HL-60/S4 (cell line): ENCODE results near the gene CCDC184.

ENCODE experiments used
- in situ Hi-C: fragments of 300-500 bp; cut with MboI; formaldehyde crosslinking; loops from 2 replicates; pipeline ENCODE4 v1.14.3; 2022; ENCODE audit warnings: low sequenced_read_pairs

CCDC184 gene

GRCh38 chr12:48177982-48178381 is 5.5 kb upstream of the CCDC184 start:
- in situ Hi-C loops, result no loop called here

- in situ Hi-C loops, result no loop called here
Observed at GRCh38 chr12:48179466-48179865, 4.0 kb upstream of the CCDC184 start.

- in situ Hi-C loops, result no loop called here
Observed at GRCh38 chr12:48180424-48180823, 3.0 kb upstream of the CCDC184 start.

DNA sequence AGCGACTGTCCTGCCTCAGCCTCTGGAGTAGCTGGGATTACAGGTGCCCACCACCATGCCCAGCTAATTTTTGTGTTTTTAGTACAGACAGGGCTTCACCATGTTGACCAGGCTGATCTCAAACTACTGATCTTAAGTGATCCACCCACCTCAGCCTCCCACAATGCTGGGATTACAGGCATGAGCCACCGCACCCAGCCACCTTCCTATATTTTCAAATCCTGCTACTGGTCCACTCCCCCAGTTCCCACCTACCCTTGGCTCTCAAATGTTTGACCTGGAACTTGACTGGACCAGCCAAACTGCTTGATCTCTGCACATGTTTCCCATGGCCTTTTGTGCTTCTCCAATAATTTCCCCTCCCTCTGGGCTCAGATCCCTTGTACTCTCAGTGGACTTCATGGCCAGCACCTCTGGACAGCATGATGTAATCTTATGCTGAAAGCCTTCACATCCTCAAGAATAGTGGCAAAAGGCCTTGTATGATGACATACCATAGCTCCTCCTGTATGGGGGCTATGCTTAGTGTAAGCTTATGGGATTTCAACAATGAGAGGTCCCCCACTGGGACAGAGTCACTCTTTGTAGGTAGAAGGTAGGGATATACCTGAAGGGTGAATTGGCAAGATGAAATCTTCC is 2.5 kb upstream of the CCDC184 start:
- in situ Hi-C loops, result no loop called here

DNA sequence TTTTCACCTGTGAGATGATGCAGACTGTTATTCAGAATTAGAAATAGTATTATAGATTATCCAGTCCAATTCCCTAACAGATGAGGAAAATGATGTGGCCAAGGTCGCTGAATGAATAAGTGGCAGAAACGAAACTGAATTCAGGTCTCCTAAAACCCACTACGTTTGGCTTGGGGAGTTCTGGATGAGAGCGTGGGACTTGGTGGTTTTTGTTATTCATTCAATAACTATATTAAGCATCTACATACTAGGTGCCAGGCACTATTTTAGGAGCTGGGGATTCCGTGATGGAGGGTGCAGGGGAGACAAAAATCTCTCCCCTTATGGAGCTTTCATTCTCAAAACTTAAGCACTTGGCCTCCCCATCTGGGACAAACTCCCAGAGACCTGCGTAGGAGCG is 813 bp upstream of the CCDC184 start:
- in situ Hi-C loops, result no loop called here

DNA sequence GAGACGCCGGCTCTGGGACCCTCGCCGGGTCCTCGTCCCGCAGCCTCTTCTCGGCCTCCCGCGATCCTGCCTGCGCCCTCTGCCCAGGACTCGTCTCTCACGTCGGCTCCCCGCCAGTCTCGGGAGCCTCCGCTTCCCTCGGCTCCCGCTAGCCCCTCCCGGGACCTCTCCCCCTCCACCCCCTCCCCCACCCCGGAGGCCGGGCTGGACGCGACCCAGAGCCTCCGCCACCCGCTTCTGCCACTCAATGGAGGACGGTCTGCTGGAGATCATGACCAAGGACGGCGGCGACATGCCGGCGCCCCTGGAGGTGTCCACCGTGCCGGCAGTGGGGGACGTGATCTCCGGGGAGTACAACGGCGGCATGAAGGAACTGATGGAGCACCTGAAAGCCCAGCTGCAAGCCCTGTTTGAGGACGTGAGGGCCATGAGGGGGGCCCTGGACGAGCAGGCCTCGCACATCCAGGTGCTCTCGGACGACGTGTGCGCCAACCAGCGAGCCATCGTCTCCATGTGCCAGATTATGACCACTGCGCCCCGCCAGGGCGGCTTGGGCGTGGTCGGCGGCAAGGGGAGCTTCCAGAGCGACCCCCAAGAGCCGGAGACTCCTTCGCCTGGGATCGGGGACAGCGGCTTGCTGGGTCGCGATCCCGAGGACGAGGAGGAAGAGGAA is 568 bp downstream of the CCDC184 start:
- in situ Hi-C loops, result no loop called here

GRCh38 chr12:48184549-48184922 is 1.1 kb downstream of the CCDC184 start:
- in situ Hi-C loops, result no loop called here

DNA sequence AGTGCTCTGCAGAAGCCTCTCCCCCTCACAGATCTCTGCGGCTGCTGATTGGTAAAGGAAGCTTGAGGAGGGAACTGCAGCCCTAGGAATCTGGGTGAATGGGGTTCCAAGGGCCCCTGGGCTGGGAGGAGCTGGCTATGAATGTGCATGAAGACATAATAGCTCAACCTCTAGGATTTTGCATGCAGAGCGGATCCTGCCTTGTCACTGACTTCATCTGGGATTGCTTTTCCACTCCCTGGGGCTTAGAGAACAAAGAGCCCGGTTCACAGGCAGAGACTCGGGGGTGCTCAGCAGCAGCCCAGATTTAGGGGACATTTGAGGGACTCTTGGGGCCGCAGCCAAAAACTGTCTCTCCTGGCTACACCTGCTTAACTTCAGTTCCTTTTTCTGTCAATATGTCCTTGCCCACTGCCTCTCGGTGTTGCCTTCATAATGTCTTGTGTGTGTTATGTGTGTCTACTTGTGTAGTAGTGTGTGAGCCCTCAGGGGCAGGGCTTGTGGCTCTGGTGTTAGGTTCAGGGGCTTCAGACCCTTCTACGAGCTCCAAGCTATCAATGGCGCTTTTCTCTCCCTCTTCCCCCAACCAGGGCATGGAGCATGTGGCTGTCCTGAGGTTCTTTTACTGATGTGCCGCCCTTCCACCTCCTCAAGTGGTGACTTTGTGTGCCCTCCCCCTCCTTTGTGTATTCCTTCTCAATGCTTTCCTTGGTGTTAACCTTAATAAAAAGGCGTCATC is 1.9 kb downstream of the CCDC184 start:
- in situ Hi-C loops, result no loop called here

GRCh38 chr12:48187916-48188695 is 4.7 kb downstream of the CCDC184 start:
- in situ Hi-C loops, result no loop called here

GRCh38 chr12:48189331-48190125 is 6.1 kb downstream of the CCDC184 start:
- in situ Hi-C loops, result no loop called here

GRCh38 chr12:48191096-48191495 is 7.7 kb downstream of the CCDC184 start:
- in situ Hi-C loops, result no loop called here

DNA sequence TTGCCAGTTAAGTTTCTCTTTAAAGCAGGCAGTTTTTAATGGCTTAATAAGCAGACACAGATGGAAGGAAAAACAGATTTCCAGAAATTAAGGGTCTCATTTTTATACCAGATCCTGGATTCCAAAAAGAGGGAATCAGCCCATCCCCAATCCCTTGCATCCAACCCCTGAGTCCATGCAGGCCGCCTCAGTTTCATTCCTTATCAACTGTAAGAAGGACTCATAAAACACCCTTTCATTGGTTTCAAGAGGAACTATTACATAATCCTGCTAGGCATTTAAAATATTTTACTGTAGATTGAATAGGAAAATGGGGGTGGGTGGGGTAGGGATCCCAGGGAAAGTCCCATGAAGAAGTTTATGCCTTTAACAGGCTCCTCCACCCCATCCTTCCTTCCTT is 9.4 kb downstream of the CCDC184 start:
- in situ Hi-C loops, result no loop called here

GRCh38 chr12:48193623-48194022 is 10.2 kb downstream of the CCDC184 start:
- in situ Hi-C loops, result no loop called here

DNA sequence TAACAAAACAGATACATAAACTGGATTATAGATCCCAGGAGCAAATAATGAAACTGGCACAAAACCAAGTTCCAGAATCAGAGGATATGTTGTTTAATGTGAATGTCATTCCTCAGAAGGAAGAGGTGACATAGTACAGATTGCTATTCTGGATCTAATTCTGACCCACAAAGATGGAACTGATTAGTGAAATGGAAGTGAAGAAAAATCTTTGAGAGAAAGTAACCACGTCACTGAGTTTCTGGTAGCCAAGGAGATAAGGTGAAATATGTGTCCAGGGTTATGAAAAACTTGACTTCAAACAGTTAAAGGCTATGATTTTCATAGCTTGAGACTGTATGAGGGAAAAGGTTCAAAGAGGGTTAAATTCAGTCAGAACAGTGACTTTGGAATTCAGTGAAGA is 11.4 kb downstream of the CCDC184 start:
- in situ Hi-C loops, result no loop called here

GRCh38 chr12:48197549-48197970 is 14.1 kb downstream of the CCDC184 start:
- in situ Hi-C loops, result no loop called here

DNA sequence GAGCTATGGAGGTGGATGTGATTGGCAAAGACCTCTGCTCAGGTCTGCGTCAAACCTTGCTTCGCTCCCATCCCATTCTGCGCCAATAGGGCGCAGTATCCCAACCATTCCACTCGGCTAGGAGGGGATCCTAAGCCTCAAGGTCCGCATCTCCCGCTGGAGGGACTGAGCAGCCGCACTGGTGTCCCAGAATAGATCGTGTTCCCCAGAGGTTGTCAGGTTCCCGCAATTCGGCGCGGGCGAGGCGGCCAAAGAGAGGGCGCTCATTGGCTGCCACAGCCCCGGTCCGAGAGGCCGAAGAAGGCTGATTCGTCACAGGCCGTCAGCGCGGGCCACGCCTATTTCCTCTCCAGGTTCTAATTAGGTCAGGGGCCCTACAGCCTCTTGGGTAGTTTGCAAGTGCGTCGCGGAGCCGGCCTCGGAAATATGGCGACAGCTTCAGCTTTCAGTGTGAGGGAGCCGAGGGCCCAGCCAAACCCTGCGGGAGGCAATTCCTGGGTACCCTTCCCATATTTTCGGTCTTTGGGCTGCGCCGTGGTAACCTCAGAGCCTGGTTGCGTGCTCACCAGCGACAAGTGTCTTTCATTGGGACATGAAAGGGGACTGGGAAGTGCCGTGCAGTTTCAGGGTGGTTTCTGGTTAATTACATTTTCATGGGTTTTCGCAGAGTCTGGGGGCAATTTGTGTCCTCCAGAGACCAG is 14.7 kb downstream of the CCDC184 start:
- in situ Hi-C loops, result no loop called here

- in situ Hi-C loops, result no loop called here
Observed at GRCh38 chr12:48198672-48198971, 15.2 kb downstream of the CCDC184 start.

- in situ Hi-C loops, result no loop called here
Observed at GRCh38 chr12:48198985-48199384, 15.5 kb downstream of the CCDC184 start.

- in situ Hi-C loops, result no loop called here
Observed at GRCh38 chr12:48199774-48200221, 16.4 kb downstream of the CCDC184 start.

DNA sequence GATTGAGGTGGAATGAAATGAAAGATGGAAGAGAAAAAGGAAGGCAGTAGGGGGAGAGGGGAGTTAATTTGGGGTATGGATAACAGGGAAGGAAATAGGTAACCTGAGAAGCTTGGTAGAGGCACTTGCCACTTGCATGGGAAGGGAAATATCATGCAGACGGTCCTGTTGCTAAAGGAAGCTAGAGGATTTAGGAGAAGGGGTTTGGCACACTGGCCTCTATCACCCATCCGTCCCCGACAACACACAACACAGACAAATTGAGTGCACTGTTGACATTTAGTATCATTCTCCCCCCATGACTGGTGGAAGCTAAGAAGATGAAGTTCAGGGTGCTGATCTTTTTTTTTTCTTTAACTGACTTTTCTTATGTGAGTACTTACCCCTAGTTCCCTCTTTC is 17.6 kb downstream of the CCDC184 start:
- in situ Hi-C loops, result no loop called here
